ENCODE results near the gene AGPAT3.

- TF ChIP-seq EP300 (IDR thresholded peaks at IDR 0.05) = no peak
- no peak for TF ChIP-seq CTCF (IDR thresholded peaks at IDR 0.05)
- no peak for TF ChIP-seq POLR2A (IDR thresholded peaks at IDR 0.05)
Observed at GRCh38 chr21:43937051-43937832, 72.2 kb downstream of the AGPAT3 start.

Measured in ovary (tissue), 3 donors.